Stimulated activated naive CD8-positive, alpha-beta T cell treated with anti-CD3 and anti-CD28 coated beads, Interleukin-15, Interleukin-2, amounts not matched to agents 100 ng/mL and 50 ng/mL, for 24 hours (primary cell): Measurements from ENCODE around the gene SLC25A10.

ENCODE experiments used
- H3K27ac Mint-ChIP-seq: one replicate; pipeline ENCODE4 v1.8.0; 2021; ENCODE audit warnings: mild to moderate bottlenecking, mixed read lengths
- H3K27me3 Mint-ChIP-seq: one replicate; pipeline ENCODE4 v1.8.0; 2021; ENCODE audit warnings: mixed read lengths
- H3K36me3 Mint-ChIP-seq: one replicate; pipeline ENCODE4 v1.8.0; 2021; ENCODE audit warnings: low read depth, mixed read lengths
- H3K4me1 Mint-ChIP-seq: one replicate; pipeline ENCODE4 v1.8.0; 2021; ENCODE audit warnings: low read depth, mixed read lengths
- H3K4me3 Mint-ChIP-seq: one replicate; pipeline ENCODE4 v1.8.0; 2021; ENCODE audit warnings: mild to moderate bottlenecking, mixed read lengths
- H3K9me3 Mint-ChIP-seq: one replicate; pipeline ENCODE4 v1.8.0; 2021; ENCODE audit warnings: mixed read lengths

The SLC25A10 gene

GRCh38 chr17:81707725-81708646, 4.1 kb upstream of the SLC25A10 start:
- Mint-ChIP-seq H3K9me3 (no peaks in the 10 kb centered on the region), H3K27me3 (no peaks in the 10 kb centered on the region), H3K36me3 (peaks cover 35% of the 10 kb centered on the region), H3K4me1 (peaks cover 47% of the 10 kb centered on the region), H3K4me3 (no peak overlapping the region), H3K27ac (no peak overlapping the region)

GRCh38 chr17:81708739-81709185, 3.3 kb upstream of the SLC25A10 start:
- Mint-ChIP-seq H3K4me1 (peaks cover 52% of the 10 kb centered on the region), H3K27me3 (no peaks in the 10 kb centered on the region), H3K9me3 (no peaks in the 10 kb centered on the region), H3K4me3 (no peak overlapping the region), H3K27ac (no peak overlapping the region), H3K36me3 (peaks cover 35% of the 10 kb centered on the region)

DNA sequence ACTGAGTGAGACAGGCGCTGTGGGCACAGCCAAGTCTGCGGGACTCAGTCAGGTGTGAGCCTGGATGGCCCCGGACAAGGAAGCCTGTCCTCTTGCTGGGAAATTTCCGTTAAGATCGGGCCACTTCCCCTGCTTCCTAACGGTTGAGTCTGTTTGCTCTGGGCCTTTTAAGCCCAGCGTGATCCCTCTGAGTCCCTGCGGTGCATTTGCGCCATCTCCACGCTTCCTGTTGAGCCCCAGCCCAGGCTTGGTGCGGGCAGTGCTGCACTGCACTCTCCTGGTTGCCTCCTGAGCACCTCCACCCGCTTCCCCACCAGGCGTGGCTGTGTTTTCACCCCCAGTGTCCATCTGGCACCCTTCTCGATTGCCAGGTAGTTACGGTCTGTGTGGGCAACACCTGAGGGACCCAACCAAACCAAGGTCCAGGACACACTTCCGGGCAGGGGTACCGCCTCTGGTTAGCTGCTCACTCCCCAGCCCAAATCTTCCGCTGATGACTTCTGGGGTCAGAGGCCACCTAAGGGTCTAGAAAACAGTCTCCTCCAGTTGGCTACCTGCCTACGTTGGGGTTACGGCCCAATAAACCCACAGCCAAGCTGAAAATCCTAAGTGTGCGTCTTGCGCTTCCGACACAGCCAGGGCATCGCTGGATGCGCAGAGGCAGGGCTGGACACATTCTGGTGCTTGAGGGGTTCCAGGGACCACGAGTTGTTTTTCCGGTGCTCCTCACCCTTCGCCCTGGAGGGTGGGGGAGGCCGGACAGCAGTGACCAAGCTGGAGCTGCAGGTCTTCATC, 1.4 kb upstream of the SLC25A10 start:
- no peaks in the 10 kb centered on the region for H3K27me3 Mint-ChIP-seq
- H3K9me3 Mint-ChIP-seq = no peaks in the 10 kb centered on the region
- peaks cover 37% of the 10 kb centered on the region for H3K4me1 Mint-ChIP-seq
- H3K27ac Mint-ChIP-seq = peak overlapping the region; percentile 83
- H3K4me3 Mint-ChIP-seq = peak overlapping the region; percentile 79
- peaks cover 22% of the 10 kb centered on the region for H3K36me3 Mint-ChIP-seq

- Mint-ChIP-seq H3K36me3 (peaks cover 5% of the 10 kb centered on the region), H3K9me3 (no peaks in the 10 kb centered on the region), H3K27me3 (no peaks in the 10 kb centered on the region), H3K4me1 (peaks cover 30% of the 10 kb centered on the region), H3K4me3 (peak overlapping the region; percentile 94), H3K27ac (peak overlapping the region; percentile 87)
Observed at GRCh38 chr17:81712468-81713003, 452 bp downstream of the SLC25A10 start.

DNA sequence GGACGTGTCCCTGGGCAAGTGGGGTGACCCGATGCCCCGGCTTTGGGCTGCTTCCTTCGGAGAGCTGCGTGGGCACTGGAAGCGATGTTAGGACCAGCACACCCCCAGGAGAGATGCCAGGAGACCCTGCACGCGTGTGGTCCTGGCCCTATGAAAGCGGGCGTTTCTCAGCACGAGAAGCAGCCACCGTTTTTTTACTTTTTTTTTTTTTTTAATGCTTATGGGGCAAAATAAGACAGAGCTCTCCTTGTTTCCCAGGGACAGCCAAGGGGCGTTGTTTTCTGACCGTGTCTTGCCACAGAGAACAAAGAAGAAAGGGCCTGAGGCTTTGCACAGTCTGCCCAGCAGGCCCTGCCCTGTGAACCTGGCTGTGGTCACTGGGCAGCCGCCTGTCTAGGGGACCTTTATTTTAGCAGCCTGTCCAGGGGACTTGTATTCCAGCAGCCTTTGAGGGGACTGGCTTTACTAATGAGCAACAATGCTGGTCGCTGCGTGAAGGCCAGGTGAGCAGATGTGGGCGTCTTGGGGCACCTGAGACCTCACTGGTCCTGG, 996 bp downstream of the SLC25A10 start:
- Mint-ChIP-seq H3K27ac (peak overlapping the region; percentile 87), H3K4me3 (peak overlapping the region; percentile 94), H3K4me1 (peaks cover 30% of the 10 kb centered on the region), H3K36me3 (peaks cover 5% of the 10 kb centered on the region), H3K27me3 (no peaks in the 10 kb centered on the region), H3K9me3 (no peaks in the 10 kb centered on the region)

GRCh38 chr17:81713556-81714411, 1.7 kb downstream of the SLC25A10 start:
- peaks cover 4% of the 10 kb centered on the region for H3K36me3 Mint-ChIP-seq
- no peak overlapping the region for H3K27ac Mint-ChIP-seq
- H3K27me3 Mint-ChIP-seq = no peaks in the 10 kb centered on the region
- peaks cover 30% of the 10 kb centered on the region for H3K4me1 Mint-ChIP-seq
- no peaks in the 10 kb centered on the region for H3K9me3 Mint-ChIP-seq
- peak overlapping the region; percentile 94 for H3K4me3 Mint-ChIP-seq

- H3K4me3 Mint-ChIP-seq = no peak overlapping the region
- no peak overlapping the region for H3K27ac Mint-ChIP-seq
- H3K4me1 Mint-ChIP-seq = peaks cover 30% of the 10 kb centered on the region
- no peaks in the 10 kb centered on the region for H3K36me3 Mint-ChIP-seq
- H3K9me3 Mint-ChIP-seq = no peaks in the 10 kb centered on the region
- H3K27me3 Mint-ChIP-seq = no peaks in the 10 kb centered on the region
Observed at GRCh38 chr17:81714412-81715106, 2.5 kb downstream of the SLC25A10 start.

DNA sequence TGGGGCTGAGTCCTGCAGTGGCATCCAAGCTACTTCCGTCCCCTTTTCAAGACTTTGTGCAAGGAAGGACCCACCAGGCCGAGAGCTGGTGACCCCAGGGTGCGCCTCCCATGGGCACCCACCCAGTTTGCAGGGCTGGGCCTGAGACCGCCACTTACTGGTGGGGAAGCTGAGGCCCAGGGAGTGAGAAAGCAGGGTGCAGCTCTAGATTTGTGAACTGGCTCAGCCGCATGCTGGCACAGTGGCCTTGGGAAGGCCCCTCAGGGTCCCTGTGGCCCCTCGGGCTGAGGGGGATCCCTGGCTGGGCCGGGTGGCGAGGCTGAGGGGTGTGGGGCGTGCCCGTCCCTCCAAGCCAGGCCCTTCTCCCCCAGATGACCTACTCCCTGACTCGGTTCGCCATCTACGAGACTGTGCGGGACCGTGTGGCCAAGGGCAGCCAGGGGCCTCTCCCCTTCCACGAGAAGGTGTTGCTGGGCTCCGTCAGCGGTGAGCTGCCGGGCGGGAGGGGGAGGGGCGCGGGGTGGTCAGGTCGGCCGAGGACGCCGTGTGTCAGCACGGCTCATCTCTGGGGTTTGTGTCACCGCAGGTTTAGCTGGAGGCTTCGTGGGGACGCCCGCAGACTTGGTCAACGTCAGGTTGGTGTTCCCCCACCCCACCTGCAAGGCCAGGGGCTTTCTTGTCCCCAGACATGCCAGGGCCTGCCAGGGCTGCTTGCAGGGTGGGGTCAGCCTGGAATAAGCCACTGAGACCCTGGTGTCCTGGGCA, 3.2 kb downstream of the SLC25A10 start:
- Mint-ChIP-seq H3K9me3 (no peaks in the 10 kb centered on the region), H3K4me1 (peaks cover 24% of the 10 kb centered on the region), H3K27ac (no peak overlapping the region), H3K4me3 (no peak overlapping the region), H3K36me3 (no peaks in the 10 kb centered on the region), H3K27me3 (no peaks in the 10 kb centered on the region)

GRCh38 chr17:81715872-81716673, 4.0 kb downstream of the SLC25A10 start:
- H3K9me3 Mint-ChIP-seq = no peaks in the 10 kb centered on the region
- no peaks in the 10 kb centered on the region for H3K27me3 Mint-ChIP-seq
- no peaks in the 10 kb centered on the region for H3K36me3 Mint-ChIP-seq
- peaks cover 16% of the 10 kb centered on the region for H3K4me1 Mint-ChIP-seq
- no peak overlapping the region for H3K4me3 Mint-ChIP-seq
- no peak overlapping the region for H3K27ac Mint-ChIP-seq

DNA sequence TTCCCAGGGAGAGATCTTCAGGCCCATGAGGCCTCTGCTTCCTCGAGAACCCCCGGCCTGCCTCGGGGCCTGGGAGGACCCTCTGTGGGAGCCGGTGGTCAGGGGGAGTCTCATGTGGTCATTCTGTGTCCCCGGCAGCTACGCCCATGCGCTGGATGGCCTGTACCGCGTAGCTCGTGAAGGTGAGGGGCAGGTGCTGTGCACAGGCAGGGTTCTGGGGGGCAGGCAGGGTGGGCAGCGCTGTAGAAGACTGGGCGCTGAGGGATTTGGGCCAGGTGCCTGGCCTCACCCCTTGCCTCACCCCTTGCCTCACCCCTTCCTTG, 4.6 kb downstream of the SLC25A10 start:
- H3K4me3 Mint-ChIP-seq = no peak overlapping the region
- no peaks in the 10 kb centered on the region for H3K36me3 Mint-ChIP-seq
- no peaks in the 10 kb centered on the region for H3K9me3 Mint-ChIP-seq
- H3K27ac Mint-ChIP-seq = no peak overlapping the region
- H3K27me3 Mint-ChIP-seq = no peaks in the 10 kb centered on the region
- peaks cover 11% of the 10 kb centered on the region for H3K4me1 Mint-ChIP-seq

- Mint-ChIP-seq H3K4me1 (peaks cover 9% of the 10 kb centered on the region), H3K27ac (no peak overlapping the region), H3K27me3 (no peaks in the 10 kb centered on the region), H3K9me3 (no peaks in the 10 kb centered on the region), H3K4me3 (no peak overlapping the region), H3K36me3 (no peaks in the 10 kb centered on the region)
Observed at GRCh38 chr17:81717049-81717765, 5.1 kb downstream of the SLC25A10 start.

DNA sequence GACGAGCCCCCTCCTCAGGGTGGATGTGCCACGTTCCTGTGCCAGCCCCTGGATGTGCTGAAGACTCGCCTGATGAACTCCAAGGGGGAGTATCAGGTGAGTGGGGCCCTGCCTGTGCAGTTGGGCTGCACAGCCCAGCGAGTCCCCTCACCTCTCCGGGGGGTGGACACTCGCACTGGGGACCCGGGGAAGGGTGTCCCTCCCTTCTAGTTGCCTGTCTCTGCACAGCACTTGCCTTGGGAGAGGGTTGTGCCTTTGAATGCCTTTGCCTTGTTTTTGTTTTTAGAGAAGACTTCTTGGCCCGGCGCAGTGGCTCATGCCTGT, 5.6 kb downstream of the SLC25A10 start:
- H3K4me3 Mint-ChIP-seq = no peak overlapping the region
- no peak overlapping the region for H3K27ac Mint-ChIP-seq
- peaks cover 8% of the 10 kb centered on the region for H3K4me1 Mint-ChIP-seq
- no peaks in the 10 kb centered on the region for H3K27me3 Mint-ChIP-seq
- H3K9me3 Mint-ChIP-seq = no peaks in the 10 kb centered on the region
- no peaks in the 10 kb centered on the region for H3K36me3 Mint-ChIP-seq
